ENCODE results near the gene SLIT3. TPM values are rescaled to one million over a fixed set of nuclear protein-coding genes. Genes with fewer than 3 reads are reported as not detected.

Gene SLIT3
- total RNA-seq, 6 experiments from 2014 or later = 0.31 to 1.2 (median 0.65) TPM

DNA sequence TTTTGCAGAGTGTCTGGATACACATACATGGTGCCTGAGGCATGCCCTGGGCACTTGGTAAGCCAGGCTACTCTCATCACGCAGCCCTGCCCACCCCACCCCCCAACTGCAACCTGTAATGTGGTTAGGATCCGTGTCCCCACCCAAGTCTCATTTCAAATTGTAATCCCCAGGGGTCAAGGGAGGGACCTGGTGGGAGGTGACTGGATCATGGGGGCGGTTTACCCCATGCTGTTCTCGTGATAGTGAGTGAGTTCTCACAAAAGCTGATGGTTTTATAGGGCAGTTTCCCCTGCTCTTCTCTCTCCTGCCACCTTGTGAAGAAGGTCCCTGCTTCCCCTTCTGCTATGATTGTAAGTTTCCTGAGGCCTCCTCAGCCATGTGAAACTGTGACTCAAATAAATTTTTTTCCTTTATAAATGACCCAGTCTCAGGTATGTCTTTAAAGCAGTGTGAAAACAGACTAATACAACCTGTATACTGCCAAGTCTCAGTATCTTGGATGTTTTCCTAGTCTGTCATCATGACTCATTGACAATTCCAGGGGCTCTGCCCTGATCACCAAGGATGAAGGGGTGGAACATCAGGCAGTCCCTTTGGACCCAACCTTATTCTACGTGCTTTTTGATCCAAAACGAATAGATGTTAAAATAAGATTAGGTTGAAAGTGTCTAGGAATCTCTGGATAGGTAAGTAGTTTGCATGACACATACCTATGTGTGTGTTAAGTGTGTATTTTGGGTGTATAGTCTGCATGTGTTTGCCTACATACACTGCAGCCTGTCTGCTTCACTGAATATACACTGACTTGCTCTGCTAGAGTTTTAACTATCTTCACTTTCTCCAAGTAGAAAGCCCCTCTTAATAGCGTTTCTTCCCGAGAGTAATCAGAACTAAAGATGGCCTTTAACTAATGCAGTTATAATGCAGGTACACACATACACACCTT is 293.8 kb downstream of the SLIT3 start:
- ATAC-seq = no peak
- Histone ChIP-seq H3K9me3 (no peaks in the 10 kb centered on the region), H3K4me3 (no peak overlapping the region), H3K27me3 (no peaks in the 10 kb centered on the region), H3K36me3 (no peaks in the 10 kb centered on the region), H3K4me1 (no peaks in the 10 kb centered on the region), H3K27ac (no peak overlapping the region)
- intact Hi-C loops (cut with DNase I) = no loop called here
- WGBS (ENCODE audit: insufficient coverage, low coverage, low lambda C conversion rate, missing lambda C conversion rate) = 70% methylated on average over 4 of the region's 8 CpGs
- no peak for TF ChIP-seq POLR2A (IDR thresholded peaks at IDR 0.05)
- TF ChIP-seq, protein P1, sequence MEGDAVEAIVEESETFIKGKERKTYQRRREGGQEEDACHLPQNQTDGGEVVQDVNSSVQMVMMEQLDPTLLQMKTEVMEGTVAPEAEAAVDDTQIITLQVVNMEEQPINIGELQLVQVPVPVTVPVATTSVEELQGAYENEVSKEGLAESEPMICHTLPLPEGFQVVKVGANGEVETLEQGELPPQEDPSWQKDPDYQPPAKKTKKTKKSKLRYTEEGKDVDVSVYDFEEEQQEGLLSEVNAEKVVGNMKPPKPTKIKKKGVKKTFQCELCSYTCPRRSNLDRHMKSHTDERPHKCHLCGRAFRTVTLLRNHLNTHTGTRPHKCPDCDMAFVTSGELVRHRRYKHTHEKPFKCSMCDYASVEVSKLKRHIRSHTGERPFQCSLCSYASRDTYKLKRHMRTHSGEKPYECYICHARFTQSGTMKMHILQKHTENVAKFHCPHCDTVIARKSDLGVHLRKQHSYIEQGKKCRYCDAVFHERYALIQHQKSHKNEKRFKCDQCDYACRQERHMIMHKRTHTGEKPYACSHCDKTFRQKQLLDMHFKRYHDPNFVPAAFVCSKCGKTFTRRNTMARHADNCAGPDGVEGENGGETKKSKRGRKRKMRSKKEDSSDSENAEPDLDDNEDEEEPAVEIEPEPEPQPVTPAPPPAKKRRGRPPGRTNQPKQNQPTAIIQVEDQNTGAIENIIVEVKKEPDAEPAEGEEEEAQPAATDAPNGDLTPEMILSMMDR (IDR thresholded peaks at IDR 0.05) = no peak
- no peak for DNase-seq

DNA sequence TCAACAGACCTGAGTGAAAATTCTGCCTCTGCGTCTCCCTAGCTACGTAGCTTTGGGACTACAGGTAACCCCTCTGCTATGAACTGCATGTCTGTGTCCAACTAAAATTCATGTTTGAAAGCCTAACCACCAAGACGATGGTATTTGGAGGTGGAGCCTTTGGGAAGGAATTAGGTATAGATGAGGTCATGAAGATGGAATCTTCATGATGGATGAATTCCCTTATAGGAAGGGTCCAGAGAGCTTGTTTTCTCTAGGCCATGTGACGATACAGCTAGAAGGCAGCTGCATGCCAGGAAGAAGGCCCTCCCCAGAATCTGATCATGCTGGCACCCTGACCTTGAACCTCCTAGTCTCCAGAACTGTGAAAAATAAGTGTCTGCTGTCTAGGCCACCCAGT is 296.4 kb downstream of the SLIT3 start:
- intact Hi-C loops (cut with DNase I) = no loop called here
- DNase-seq = no peak
- H3K36me3 ChIP-seq = no peaks in the 10 kb centered on the region
- H3K4me3 ChIP-seq = no peak overlapping the region
- TF ChIP-seq POLR2A (IDR thresholded peaks at IDR 0.05) = no peak
- TF ChIP-seq, protein P1 (IDR thresholded peaks at IDR 0.05) = no peak
- H3K9me3 ChIP-seq = no peaks in the 10 kb centered on the region
- WGBS (ENCODE audit: insufficient coverage, low coverage, low lambda C conversion rate, missing lambda C conversion rate) = 77% methylated on average over 3 of the region's 4 CpGs
- no peak overlapping the region for H3K27ac ChIP-seq
- H3K27me3 ChIP-seq = no peaks in the 10 kb centered on the region
- H3K4me1 ChIP-seq = no peaks in the 10 kb centered on the region
- no peak for ATAC-seq

DNA sequence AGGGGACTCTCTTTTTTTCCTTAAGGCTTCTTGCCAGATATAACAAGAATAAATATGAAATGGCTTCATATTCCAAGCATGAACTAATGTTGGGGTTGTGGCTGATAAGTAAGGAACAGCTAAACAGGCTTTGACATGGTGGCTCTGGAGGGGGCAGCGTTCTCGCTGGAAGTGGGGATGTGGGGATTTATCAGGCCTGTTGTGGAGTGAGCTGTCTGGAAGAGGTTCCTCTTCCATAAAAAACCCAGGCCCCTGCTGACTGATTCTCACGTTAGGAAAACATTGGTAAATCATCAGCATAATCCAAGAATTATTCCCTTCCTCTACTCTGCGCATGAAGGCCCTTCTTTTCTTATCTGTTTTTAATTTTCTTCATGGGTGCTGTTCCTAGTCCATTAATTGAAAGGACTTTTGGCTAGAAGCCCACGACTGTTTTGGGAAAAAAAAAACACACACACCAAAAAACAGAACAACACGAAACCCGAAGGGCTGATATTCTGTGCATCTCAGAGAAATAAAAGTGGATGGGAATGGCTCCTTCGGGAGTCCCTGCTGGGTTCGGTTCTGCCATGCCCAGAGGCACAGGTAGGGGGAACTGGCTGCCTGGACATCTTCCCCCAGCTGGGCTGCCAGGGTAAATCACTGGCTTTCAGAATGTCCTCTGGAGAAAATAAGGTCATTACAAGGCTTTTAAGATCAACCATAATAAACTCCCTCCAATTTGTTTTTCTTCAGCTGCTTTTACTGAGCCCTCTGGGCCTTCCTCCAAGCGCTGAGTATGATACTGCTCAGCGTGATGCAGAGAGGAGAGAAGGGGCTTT is 297.0 kb downstream of the SLIT3 start:
- intact Hi-C loops (cut with DNase I) = no loop called here

DNA sequence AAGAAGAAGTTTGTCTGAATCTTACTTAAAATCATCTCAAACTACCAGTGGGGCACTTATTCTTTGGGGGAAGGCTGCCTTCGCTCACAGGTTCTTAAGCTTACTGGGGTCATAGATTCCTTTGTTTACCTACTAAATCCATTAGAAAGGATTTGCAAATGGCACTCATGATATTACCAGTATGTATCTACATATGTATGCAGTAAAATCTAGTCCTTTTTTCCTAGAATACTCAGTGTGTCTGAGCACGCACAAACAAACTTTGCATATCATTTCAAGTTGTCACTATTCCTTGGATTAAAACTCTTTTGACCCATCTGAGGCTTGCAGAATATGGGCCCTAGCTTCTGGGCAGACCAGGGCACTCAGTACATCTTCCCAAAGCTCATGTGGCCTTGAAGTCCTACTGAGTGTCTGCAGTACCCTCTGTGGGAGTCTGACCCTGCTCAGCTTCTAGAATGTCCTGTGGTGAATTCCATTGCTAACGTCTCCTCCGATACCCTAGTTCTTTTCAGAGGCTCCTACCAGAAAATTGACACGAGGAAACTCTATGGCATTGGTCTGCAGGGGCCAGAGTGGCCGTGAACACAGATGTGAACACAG is 297.9 kb downstream of the SLIT3 start:
- H3K4me3 ChIP-seq = no peak overlapping the region
- no peaks in the 10 kb centered on the region for H3K36me3 ChIP-seq
- TF ChIP-seq, protein P1 (IDR thresholded peaks at IDR 0.05) = no peak
- no peak for TF ChIP-seq POLR2A (IDR thresholded peaks at IDR 0.05)
- intact Hi-C loops (cut with DNase I) = no loop called here
- H3K9me3 ChIP-seq = no peaks in the 10 kb centered on the region
- no peak for ATAC-seq
- no peaks in the 10 kb centered on the region for H3K27me3 ChIP-seq
- H3K27ac ChIP-seq = no peak overlapping the region
- no peak for DNase-seq
- WGBS (ENCODE audit: insufficient coverage, low coverage, low lambda C conversion rate, missing lambda C conversion rate) = 89% methylated on average over 2 of the region's 6 CpGs
- no peaks in the 10 kb centered on the region for H3K4me1 ChIP-seq

More for the DNA sequence above, 297.0 kb downstream of the SLIT3 start:
- TF ChIP-seq, protein P1 (IDR thresholded peaks at IDR 0.05) = no peak
- no peak for TF ChIP-seq POLR2A (IDR thresholded peaks at IDR 0.05)
- no peak overlapping the region for H3K27ac ChIP-seq
- ATAC-seq (no peak), DNase-seq (no peak)
- H3K9me3 ChIP-seq = no peaks in the 10 kb centered on the region
- no peak overlapping the region for H3K4me3 ChIP-seq
- WGBS (ENCODE audit: insufficient coverage, low coverage, low lambda C conversion rate, missing lambda C conversion rate) = 54% methylated on average over 9 of the region's 11 CpGs
- no peaks in the 10 kb centered on the region for H3K4me1 ChIP-seq
- H3K27me3 ChIP-seq = no peaks in the 10 kb centered on the region
- no peaks in the 10 kb centered on the region for H3K36me3 ChIP-seq

All from right lobe of liver (tissue), 6 donors.